ENCODE data around the gene HIVEP1.

- TF ChIP-seq SNAI2 (CRISPR knock-in tag; IDR thresholded peaks at IDR 0.05) (no peak), ZFP30 (CRISPR knock-in tag; IDR thresholded peaks at IDR 0.05) (no peak), RARB (CRISPR knock-in tag; IDR thresholded peaks at IDR 0.05) (no peak), ARNTL (CRISPR knock-in tag; IDR thresholded peaks at IDR 0.05; ENCODE audit: borderline replicate concordance, low read depth) (no peak), ZFP3 (CRISPR knock-in tag; IDR thresholded peaks at IDR 0.05) (no peak), GLIS3 (CRISPR knock-in tag; IDR thresholded peaks at IDR 0.05) (no peak), TCF4 (CRISPR knock-in tag; IDR thresholded peaks at IDR 0.05; ENCODE audit: borderline replicate concordance) (no peak), ISL1 (CRISPR knock-in tag; IDR thresholded peaks at IDR 0.05) (no peak), CSRNP3 (CRISPR knock-in tag; IDR thresholded peaks at IDR 0.05) (no peak)
- TF ChIP-seq, protein P1, sequence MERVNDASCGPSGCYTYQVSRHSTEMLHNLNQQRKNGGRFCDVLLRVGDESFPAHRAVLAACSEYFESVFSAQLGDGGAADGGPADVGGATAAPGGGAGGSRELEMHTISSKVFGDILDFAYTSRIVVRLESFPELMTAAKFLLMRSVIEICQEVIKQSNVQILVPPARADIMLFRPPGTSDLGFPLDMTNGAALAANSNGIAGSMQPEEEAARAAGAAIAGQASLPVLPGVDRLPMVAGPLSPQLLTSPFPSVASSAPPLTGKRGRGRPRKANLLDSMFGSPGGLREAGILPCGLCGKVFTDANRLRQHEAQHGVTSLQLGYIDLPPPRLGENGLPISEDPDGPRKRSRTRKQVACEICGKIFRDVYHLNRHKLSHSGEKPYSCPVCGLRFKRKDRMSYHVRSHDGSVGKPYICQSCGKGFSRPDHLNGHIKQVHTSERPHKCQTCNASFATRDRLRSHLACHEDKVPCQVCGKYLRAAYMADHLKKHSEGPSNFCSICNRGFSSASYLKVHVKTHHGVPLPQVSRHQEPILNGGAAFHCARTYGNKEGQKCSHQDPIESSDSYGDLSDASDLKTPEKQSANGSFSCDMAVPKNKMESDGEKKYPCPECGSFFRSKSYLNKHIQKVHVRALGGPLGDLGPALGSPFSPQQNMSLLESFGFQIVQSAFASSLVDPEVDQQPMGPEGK (CRISPR knock-in tag; IDR thresholded peaks at IDR 0.05; ENCODE audit: borderline replicate concordance): no peak
- TF ChIP-seq, protein P2, sequence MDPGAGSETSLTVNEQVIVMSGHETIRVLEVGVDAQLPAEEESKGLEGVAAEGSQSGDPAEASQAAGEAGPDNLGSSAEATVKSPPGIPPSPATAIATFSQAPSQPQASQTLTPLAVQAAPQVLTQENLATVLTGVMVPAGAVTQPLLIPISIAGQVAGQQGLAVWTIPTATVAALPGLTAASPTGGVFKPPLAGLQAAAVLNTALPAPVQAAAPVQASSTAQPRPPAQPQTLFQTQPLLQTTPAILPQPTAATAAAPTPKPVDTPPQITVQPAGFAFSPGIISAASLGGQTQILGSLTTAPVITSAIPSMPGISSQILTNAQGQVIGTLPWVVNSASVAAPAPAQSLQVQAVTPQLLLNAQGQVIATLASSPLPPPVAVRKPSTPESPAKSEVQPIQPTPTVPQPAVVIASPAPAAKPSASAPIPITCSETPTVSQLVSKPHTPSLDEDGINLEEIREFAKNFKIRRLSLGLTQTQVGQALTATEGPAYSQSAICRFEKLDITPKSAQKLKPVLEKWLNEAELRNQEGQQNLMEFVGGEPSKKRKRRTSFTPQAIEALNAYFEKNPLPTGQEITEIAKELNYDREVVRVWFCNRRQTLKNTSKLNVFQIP (CRISPR knock-in tag; IDR thresholded peaks at IDR 0.05; ENCODE audit: borderline replicate concordance, low read depth): no peak
- TF ChIP-seq, protein P3, sequence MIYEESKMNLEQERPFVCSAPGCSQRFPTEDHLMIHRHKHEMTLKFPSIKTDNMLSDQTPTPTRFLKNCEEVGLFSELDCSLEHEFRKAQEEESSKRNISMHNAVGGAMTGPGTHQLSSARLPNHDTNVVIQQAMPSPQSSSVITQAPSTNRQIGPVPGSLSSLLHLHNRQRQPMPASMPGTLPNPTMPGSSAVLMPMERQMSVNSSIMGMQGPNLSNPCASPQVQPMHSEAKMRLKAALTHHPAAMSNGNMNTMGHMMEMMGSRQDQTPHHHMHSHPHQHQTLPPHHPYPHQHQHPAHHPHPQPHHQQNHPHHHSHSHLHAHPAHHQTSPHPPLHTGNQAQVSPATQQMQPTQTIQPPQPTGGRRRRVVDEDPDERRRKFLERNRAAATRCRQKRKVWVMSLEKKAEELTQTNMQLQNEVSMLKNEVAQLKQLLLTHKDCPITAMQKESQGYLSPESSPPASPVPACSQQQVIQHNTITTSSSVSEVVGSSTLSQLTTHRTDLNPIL (CRISPR knock-in tag; IDR thresholded peaks at IDR 0.05; ENCODE audit: low read depth): no peak
- TF ChIP-seq, protein P4, sequence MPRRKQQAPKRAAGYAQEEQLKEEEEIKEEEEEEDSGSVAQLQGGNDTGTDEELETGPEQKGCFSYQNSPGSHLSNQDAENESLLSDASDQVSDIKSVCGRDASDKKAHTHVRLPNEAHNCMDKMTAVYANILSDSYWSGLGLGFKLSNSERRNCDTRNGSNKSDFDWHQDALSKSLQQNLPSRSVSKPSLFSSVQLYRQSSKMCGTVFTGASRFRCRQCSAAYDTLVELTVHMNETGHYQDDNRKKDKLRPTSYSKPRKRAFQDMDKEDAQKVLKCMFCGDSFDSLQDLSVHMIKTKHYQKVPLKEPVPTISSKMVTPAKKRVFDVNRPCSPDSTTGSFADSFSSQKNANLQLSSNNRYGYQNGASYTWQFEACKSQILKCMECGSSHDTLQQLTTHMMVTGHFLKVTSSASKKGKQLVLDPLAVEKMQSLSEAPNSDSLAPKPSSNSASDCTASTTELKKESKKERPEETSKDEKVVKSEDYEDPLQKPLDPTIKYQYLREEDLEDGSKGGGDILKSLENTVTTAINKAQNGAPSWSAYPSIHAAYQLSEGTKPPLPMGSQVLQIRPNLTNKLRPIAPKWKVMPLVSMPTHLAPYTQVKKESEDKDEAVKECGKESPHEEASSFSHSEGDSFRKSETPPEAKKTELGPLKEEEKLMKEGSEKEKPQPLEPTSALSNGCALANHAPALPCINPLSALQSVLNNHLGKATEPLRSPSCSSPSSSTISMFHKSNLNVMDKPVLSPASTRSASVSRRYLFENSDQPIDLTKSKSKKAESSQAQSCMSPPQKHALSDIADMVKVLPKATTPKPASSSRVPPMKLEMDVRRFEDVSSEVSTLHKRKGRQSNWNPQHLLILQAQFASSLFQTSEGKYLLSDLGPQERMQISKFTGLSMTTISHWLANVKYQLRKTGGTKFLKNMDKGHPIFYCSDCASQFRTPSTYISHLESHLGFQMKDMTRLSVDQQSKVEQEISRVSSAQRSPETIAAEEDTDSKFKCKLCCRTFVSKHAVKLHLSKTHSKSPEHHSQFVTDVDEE (CRISPR knock-in tag; IDR thresholded peaks at IDR 0.05): no peak
Observed at GRCh38 chr6:12158686-12159415, 146.7 kb downstream of the HIVEP1 start.
